Stimulated activated CD4-positive, alpha-beta T cell treated with anti-CD3 and anti-CD28 coated beads, TNF-alpha, amount 100 ng/mL, for 4 hours (primary cell): ENCODE data around the gene DNAJC6.

Experiments used
- DNase-seq, 3 experiments: peaks; one replicate each; pipeline ENCODE4 v3.0.0-alpha.2; 2020; ENCODE audit warnings: low read depth in 3 of 3

DNAJC6 gene

GRCh38 chr1:65292861-65293593 is 16.3 kb upstream of the DNAJC6 start:
- DNase-seq = no peak

GRCh38 chr1:65297706-65298105 is 11.6 kb upstream of the DNAJC6 start:
- no peak for DNase-seq

- DNase-seq = no peak
These were observed 10.0 kb upstream of the DNAJC6 start for GRCh38 chr1:65299328-65299727.

- no peak for DNase-seq
These were observed 501 bp upstream of the DNAJC6 start for GRCh38 chr1:65308781-65309303.

GRCh38 chr1:65310078-65310587 is 790 bp downstream of the DNAJC6 start:
- DNase-seq = no peak

GRCh38 chr1:65311760-65312159 is 2.4 kb downstream of the DNAJC6 start:
- no peak for DNase-seq

GRCh38 chr1:65316233-65316632 is 6.9 kb downstream of the DNAJC6 start:
- DNase-seq = no peak

GRCh38 chr1:65317866-65318653 is 8.7 kb downstream of the DNAJC6 start:
- no peak for DNase-seq

GRCh38 chr1:65319141-65319540 is 9.8 kb downstream of the DNAJC6 start:
- no peak for DNase-seq

GRCh38 chr1:65319754-65320153 is 10.4 kb downstream of the DNAJC6 start:
- DNase-seq = no peak

GRCh38 chr1:65321879-65322278 is 12.5 kb downstream of the DNAJC6 start:
- no peak for DNase-seq

GRCh38 chr1:65323246-65323645 is 13.9 kb downstream of the DNAJC6 start:
- DNase-seq = no peak

GRCh38 chr1:65330021-65330420 is 20.7 kb downstream of the DNAJC6 start:
- no peak for DNase-seq

GRCh38 chr1:65330822-65331221 is 21.5 kb downstream of the DNAJC6 start:
- no peak for DNase-seq

GRCh38 chr1:65332821-65333220 is 23.5 kb downstream of the DNAJC6 start:
- no peak for DNase-seq

GRCh38 chr1:65334081-65334480 is 24.7 kb downstream of the DNAJC6 start:
- DNase-seq = no peak

- no peak for DNase-seq
These were observed 30.6 kb downstream of the DNAJC6 start for GRCh38 chr1:65339866-65340468.

GRCh38 chr1:65341381-65341780 is 32.0 kb downstream of the DNAJC6 start:
- DNase-seq = no peak

GRCh38 chr1:65343286-65343685 is 33.9 kb downstream of the DNAJC6 start:
- DNase-seq = no peak

- no peak for DNase-seq
These were observed 35.0 kb downstream of the DNAJC6 start for GRCh38 chr1:65344171-65344814.

- DNase-seq = no peak
These were observed 36.8 kb downstream of the DNAJC6 start for GRCh38 chr1:65346190-65346589.
